Stomach smooth muscle (tissue), 2 donors: ENCODE measurements around the gene ECT2.
"Not testable (repeated sequence)": the region's sequence is repeated elsewhere in the genome, so short reads cannot be mapped to it uniquely, and the experiment has no call there.

ENCODE experiments used
- H3K27ac ChIP-seq: one replicate; pipeline ENCODE4 v1.7.0; 2013; ENCODE audit warnings: mild to moderate bottlenecking, low read length, inconsistent platforms
- H3K27me3 ChIP-seq, 2 donors: one replicate each; pipeline ENCODE4 v1.7.0; 2013; ENCODE audit warnings: low read length in 2 of 2; ENCODE audit not compliant: insufficient read depth in 2 of 2, control insufficient read depth in 1 of 2
- H3K36me3 ChIP-seq, 2 donors: one replicate each; pipeline ENCODE4 v1.7.0; 2013; ENCODE audit warnings: low read length in 2 of 2; ENCODE audit not compliant: control insufficient read depth in 2 of 2, insufficient read depth in 2 of 2
- H3K4me1 ChIP-seq: one replicate; pipeline ENCODE4 v1.7.0; 2013; ENCODE audit warnings: low read length; ENCODE audit not compliant: control insufficient read depth, insufficient read depth
- H3K4me3 ChIP-seq, 2 donors: one replicate each; pipeline ENCODE4 v1.7.0; 2013; ENCODE audit warnings: low read length in 2 of 2
- H3K9ac ChIP-seq, 2 donors: one replicate each; pipeline ENCODE4 v1.7.0; 2013; ENCODE audit warnings: low read length in 2 of 2, mild to moderate bottlenecking in 1 of 2
- H3K9me3 ChIP-seq, 2 donors: one replicate each; pipeline ENCODE4 v1.7.0; 2013; ENCODE audit warnings: low read length in 2 of 2; ENCODE audit not compliant: control insufficient read depth in 2 of 2
- donor health status: healthy.
- donor health status: Pancreatic carcinoma.

ECT2 gene

DNA sequence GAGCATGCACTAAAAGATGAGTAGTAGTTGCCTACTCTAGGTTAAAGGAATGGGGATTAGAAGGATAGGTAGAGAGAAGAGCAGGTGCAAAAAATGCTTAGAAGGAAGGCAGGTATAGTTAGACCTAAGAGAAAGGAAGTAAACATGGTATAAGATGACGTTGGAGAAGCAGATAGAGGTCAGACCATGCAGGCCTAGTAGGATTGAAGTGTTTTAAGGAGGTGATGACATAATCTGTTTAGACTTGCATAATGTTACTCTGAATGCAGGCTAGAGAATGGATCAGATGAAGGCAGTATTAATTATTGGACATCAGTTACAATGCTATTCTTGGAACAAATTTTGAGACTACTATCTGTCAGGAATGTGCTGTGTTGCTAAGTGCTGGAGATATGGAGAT is 11.1 kb upstream of the ECT2 start:
- H3K9me3 ChIP-seq: no peaks in the 10 kb centered on the region
- no peak overlapping the region for H3K4me3 ChIP-seq
- no peaks in the 10 kb centered on the region for H3K36me3 ChIP-seq
- H3K27me3 ChIP-seq: no peaks in the 10 kb centered on the region
- H3K4me1 ChIP-seq: no peaks in the 10 kb centered on the region
- no peak overlapping the region for H3K27ac ChIP-seq
- no peak overlapping the region for H3K9ac ChIP-seq

DNA sequence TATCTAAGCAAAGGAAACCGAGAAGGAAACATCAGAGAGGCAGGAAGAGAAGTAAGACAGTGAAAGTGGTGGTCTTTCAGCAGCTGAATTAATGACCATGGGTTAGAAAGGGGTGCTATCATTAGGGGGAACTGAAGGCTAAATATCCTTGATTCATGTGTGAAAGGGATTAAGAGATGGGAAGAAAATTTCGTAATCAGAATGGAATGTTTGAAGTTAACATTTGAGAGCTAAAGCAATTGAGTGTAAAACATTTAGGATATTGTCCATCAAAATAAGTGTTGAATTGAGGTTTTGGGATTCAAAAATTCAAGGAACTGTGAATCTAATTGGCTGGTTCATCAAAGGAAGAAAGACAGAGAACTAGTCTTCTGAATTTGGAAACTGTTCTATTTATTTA is 4.1 kb upstream of the ECT2 start:
- Histone ChIP-seq H3K9me3 (no peaks in the 10 kb centered on the region), H3K27ac (no peak overlapping the region), H3K4me3 (no peak overlapping the region), H3K9ac (no peak overlapping the region), H3K36me3 (no peaks in the 10 kb centered on the region), H3K27me3 (no peaks in the 10 kb centered on the region), H3K4me1 (no peaks in the 10 kb centered on the region)

DNA sequence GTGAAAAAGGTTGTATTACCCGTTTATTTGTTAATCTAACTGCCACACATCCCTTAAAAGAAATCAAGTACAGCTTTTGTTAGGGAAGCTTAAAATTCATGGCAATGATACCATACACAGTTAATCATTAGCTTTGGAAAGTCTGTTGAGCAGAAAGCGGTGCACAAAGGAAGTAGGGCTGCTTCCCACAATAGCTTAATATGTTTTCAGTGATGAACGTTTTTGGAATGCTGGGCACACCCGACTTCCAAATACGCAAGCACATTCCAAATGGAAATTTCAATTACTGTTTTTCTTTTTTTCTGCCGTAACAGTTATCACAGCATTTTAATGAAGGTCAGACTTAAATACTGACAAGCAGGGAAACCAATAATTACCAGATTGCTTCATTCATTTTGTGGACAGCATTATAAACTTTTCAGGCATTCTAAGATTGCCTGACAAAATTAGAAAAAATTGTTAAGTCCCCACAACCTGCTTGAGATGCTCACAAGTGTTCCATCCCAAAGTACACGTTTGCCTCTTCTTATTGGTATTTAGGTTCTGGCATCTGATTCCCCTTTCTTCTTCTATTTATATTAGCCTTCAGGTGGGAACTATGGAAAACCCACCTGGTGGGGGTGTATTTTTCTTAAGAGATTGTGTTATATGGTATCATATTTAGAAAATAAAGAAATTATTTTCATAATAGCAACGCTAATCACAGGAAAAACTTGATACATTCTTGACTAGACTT is 1.1 kb upstream of the ECT2 start:
- no peak overlapping the region for H3K27ac ChIP-seq
- H3K4me1 ChIP-seq: no peaks in the 10 kb centered on the region
- no peaks in the 10 kb centered on the region for H3K36me3 ChIP-seq
- no peaks in the 10 kb centered on the region for H3K9me3 ChIP-seq
- peak overlapping the region; percentile 77 for H3K9ac ChIP-seq
- H3K4me3 ChIP-seq: peak overlapping the region; percentile 85
- no peaks in the 10 kb centered on the region for H3K27me3 ChIP-seq

DNA sequence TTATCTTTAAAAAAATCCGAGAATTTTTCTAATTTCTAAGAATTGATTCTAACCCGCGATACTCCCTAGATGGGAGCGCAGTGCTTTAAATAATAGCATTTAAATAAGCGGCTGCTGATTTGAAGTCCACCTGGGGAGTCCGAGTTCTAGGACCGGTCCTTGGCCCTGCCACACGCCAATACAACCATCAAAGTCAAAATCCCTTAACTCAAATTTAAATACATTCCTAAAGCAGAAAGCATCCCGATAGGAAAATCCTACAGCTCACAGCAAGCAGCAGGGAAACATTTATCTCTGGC is 508 bp upstream of the ECT2 start:
- no peaks in the 10 kb centered on the region for H3K36me3 ChIP-seq
- H3K27me3 ChIP-seq: no peaks in the 10 kb centered on the region
- no peaks in the 10 kb centered on the region for H3K9me3 ChIP-seq
- no peak overlapping the region for H3K27ac ChIP-seq
- peak overlapping the region; percentile 85 for H3K4me3 ChIP-seq
- no peaks in the 10 kb centered on the region for H3K4me1 ChIP-seq
- H3K9ac ChIP-seq: peak overlapping the region; percentile 77

DNA sequence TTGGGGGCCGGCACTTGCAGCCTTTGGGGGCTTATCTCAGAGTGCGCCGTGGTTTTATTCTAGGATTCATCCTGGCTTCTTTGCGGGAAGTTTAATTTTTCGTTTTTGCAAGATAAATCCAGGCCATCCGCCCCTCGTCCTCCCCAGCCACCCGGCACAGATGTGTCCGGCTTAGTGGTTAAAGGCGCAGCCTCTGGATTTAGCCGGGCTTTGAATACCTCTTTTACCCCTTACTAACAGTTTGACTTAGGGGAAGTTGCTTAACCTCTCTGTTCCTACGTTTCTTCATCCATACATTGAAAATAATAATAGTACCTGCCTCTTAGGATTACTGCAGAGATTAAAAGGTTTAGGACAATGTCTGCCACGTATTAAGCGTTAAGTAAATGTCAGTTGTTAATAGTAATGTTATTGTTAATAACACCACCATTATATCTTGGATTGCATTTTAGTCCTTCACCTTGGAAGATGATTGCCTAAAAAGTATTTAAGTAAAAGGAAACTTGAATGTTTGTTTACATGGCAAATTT is 714 bp downstream of the ECT2 start:
- Histone ChIP-seq H3K27me3 (no peaks in the 10 kb centered on the region), H3K4me3 (peak overlapping the region; percentile 67 to 85), H3K4me1 (no peaks in the 10 kb centered on the region), H3K36me3 (no peaks in the 10 kb centered on the region), H3K9me3 (no peaks in the 10 kb centered on the region), H3K9ac (peak overlapping the region; percentile 44 to 68), H3K27ac (no peak overlapping the region)

DNA sequence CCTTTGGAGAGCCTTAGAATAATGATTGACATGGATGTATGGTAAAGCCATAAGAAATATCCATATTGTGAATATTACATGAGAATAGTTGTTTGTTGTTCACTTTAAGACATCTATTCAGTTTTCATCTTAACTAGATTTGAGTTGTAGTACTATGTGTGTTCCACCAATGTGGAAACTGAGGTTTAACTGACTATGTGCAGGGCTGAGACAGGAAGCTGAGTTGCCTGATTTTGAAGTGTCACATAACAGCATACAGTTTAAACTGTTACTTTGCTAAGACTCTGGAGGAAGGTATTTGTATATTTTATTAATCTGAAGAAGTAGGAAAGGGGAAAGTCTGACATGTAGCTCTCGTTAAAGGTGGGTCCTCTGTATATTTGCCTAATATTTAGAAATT is 2.1 kb downstream of the ECT2 start:
- Histone ChIP-seq H3K27ac (no peak overlapping the region), H3K36me3 (no peaks in the 10 kb centered on the region), H3K4me3 (no peak overlapping the region), H3K9ac (no peak overlapping the region), H3K9me3 (no peaks in the 10 kb centered on the region), H3K27me3 (no peaks in the 10 kb centered on the region), H3K4me1 (no peaks in the 10 kb centered on the region)

DNA sequence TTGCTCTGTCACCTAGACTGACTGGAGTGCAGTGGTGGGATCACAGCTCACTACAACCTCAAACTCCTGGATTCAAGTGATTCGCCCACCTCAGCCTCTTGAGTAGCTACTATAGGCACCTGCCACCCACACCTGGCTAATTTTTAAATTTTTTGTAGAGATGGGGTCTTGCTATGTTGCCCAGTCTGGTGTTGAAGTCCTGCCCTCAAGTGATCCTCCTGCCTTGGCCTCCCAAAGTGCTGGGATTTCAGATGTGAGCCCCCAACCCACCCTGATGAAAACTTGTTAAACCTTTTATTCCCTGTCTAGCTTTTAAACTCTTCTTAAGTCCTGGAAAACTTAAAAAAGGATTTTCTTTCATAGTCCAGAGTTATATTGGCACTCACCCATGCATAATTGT is 2.6 kb downstream of the ECT2 start:
- no peaks in the 10 kb centered on the region for H3K36me3 ChIP-seq
- no peak overlapping the region for H3K9ac ChIP-seq
- no peaks in the 10 kb centered on the region for H3K4me1 ChIP-seq
- no peak overlapping the region for H3K4me3 ChIP-seq
- no peaks in the 10 kb centered on the region for H3K9me3 ChIP-seq
- H3K27ac ChIP-seq: no peak overlapping the region
- no peaks in the 10 kb centered on the region for H3K27me3 ChIP-seq

DNA sequence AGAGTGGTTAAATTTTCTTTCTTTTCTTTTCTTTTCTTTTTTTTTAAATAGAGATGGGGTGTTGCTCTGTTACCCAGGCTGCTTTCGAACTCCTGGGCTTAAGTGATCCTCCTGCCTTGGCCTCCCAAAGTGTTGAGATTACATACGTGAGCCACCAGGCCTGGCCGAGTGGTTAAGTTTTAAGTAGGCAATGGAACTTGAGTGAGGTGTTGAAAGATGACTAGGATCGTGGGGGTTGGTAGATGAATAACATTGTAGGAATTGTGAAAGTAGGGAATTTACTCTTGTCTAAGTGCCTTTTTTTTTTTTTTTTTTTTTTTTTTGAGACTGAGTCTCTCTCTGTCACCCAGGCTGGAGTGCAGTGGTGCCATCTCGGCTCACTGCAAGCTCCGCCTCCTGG is 9.9 kb downstream of the ECT2 start:
- peaks cover 0 to 11% of the 10 kb centered on the region in 2 donors for H3K36me3 ChIP-seq

DNA sequence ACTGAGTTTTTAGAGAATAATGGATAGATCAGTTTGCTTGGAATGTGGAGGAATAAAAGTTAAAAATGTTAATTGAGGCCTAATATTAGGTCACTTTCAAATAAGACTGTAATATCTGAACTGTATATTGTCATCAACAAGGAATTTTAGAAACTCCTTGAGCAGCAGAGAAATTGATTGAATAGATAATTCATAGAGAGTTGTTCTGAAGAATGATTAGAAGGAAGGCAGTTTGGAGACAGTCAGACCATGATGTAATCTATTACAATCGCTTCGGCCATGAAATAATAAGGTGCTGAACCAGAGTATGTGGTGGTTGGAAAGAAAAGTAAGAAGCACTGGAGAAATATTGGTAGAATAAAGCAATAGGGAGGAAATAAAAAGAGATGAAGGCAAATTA is 15.7 kb downstream of the ECT2 start:
- H3K4me3 ChIP-seq: no peak overlapping the region
- no peaks in the 10 kb centered on the region for H3K27me3 ChIP-seq
- no peaks in the 10 kb centered on the region for H3K4me1 ChIP-seq
- no peaks in the 10 kb centered on the region for H3K9me3 ChIP-seq
- peaks cover 0 to 11% of the 10 kb centered on the region in 2 donors for H3K36me3 ChIP-seq
- no peak overlapping the region for H3K27ac ChIP-seq
- H3K9ac ChIP-seq: no peak overlapping the region

More for the DNA sequence above, 9.9 kb downstream of the ECT2 start:
- H3K9ac ChIP-seq, H3K9me3 ChIP-seq, H3K27ac ChIP-seq, H3K4me1 ChIP-seq, H3K27me3 ChIP-seq, H3K4me3 ChIP-seq: not testable (repeated sequence)

DNA sequence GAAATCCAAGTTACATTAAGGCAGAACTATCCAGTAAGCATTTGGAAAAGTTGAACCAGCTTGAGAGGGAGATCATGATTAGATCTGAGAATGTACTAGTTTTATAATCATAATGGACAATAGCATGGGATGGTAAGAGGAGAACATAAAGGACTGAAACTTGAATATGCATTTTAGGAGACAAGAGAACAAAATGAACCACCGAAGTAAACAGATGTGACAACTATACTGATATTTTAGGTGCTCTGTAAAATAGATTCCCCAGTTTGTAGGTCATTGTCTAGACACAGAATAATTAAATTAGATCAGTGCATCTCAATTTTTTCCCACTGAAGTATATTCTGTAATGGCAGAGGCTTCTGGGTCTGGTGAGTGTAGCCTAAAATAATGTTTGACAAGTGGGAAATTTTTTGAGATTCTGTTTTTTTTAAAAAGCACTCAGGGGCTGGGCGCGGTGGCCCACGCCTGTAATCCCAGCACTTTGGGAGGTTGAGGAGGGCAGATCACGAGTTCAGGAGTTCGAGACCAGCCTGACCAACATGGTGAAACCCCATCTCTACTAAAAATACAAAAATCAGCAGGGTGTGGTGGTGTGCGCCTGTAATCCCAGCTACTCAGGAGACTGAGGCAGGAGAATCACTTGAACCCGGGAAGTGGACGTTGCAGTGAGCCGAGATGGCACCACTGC is 16.3 kb downstream of the ECT2 start:
- no peak overlapping the region for H3K4me3 ChIP-seq
- H3K9me3 ChIP-seq: no peaks in the 10 kb centered on the region
- peaks cover 0 to 11% of the 10 kb centered on the region in 2 donors for H3K36me3 ChIP-seq
- no peaks in the 10 kb centered on the region for H3K27me3 ChIP-seq
- H3K27ac ChIP-seq: no peak overlapping the region
- H3K4me1 ChIP-seq: no peaks in the 10 kb centered on the region
- no peak overlapping the region for H3K9ac ChIP-seq

DNA sequence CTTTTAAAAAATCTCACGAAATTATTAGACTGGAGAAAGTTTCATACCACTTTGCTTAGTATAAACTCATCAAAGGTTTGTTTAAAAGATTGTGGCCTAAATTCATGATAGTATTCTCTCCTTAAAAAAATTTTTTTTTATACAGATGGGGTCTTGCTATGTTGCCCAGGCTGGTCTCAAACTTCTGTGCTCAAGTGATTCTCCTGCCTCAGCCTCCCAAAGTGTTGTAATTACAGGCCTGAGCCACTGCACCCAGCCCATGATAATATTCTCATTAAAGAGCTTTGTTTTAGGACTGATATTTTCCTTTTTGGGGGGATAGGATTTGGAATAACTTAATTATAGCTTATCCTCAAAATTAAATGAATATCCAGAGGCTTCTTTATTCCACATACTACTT is 19.9 kb downstream of the ECT2 start:
- Histone ChIP-seq H3K36me3 (no peaks in the 10 kb centered on the region), H3K4me3 (no peak overlapping the region), H3K27me3 (no peaks in the 10 kb centered on the region), H3K9ac (no peak overlapping the region), H3K27ac (no peak overlapping the region), H3K4me1 (no peaks in the 10 kb centered on the region), H3K9me3 (no peaks in the 10 kb centered on the region)
